SK-N-SH (cell line): Measurements from ENCODE around the gene RNF166. TPM values are rescaled to one million over a fixed set of nuclear protein-coding genes. Genes with fewer than 3 reads are reported as not detected.

Source experiments
- CTCF ChIA-PET: fragments of 300-600, 350-600 bp; formaldehyde crosslinking; extraction: SDS; loops from one replicate; lab custom pipeline; 2021; lab: Yijun Ruan, JAX
- POLR2A ChIA-PET: fragments of 350-600 bp; sonication (Branson Sonifier 250); formaldehyde crosslinking; extraction: SDS; loops from one replicate; lab custom pipeline; 2020; ENCODE audit warnings: antibody characterized with exemption, inconsistent platforms; lab: Yijun Ruan, JAX
- DNase-seq: peaks from one replicate; pipeline ENCODE4 v3.0.0; 2012
- H2AFZ ChIP-seq: fragments of 200-600 bp; sonication (generic); 2 replicates; pipeline ENCODE4 v1.8.1; 2016; ENCODE audit warnings: antibody characterized with exemption, mild to moderate bottlenecking, low read depth
- H3F3A ChIP-seq: fragments of 200-600 bp; sonication (generic); replicated peaks from 2 replicates; pipeline ENCODE3; 2016; ENCODE audit warnings: antibody characterized with exemption, mild to moderate bottlenecking; ENCODE audit not compliant: insufficient read depth
- H3K27ac ChIP-seq, 2 experiments: fragments of 200-500 bp in 1 of 2; fragments of 200-600 bp in 1 of 2; sonication (Bioruptor generic) in 1 of 2; sonication (generic), shearing (Covaris generic) in 1 of 2; 2 replicates each; pipeline versions ENCODE4 v1.5.1 to v1.6.1; 2014 to 2016; ENCODE audit warnings: low read depth in 2 of 2, inconsistent platforms in 1 of 2, low read length in 1 of 2, mild to moderate bottlenecking in 1 of 2, mixed read lengths in 1 of 2
- H3K27me3 ChIP-seq: fragments of 200-600 bp; sonication (generic), shearing (Covaris generic); 2 replicates; pipeline ENCODE4 v1.6.1; 2016; ENCODE audit warnings: mixed run types; ENCODE audit not compliant: insufficient read depth
- H3K36me3 ChIP-seq, 2 experiments: fragments of 200-500 bp in 1 of 2; fragments of 200-600 bp in 1 of 2; sonication (Bioruptor generic) in 1 of 2; sonication (generic) in 1 of 2; replicated peaks in 1 of 2; 2 replicates each; pipeline versions ENCODE3 to v1.5.1; 2014 to 2016; ENCODE audit warnings: low read length in 1 of 2, mild to moderate bottlenecking in 1 of 2; ENCODE audit not compliant: insufficient read depth in 2 of 2, control insufficient read depth in 1 of 2
- H3K4me1 ChIP-seq, 2 experiments: fragments of 200-500 bp in 1 of 2; fragments of 200-600 bp in 1 of 2; sonication (Bioruptor generic) in 1 of 2; sonication (generic), shearing (Covaris generic) in 1 of 2; 2 replicates each; pipeline versions ENCODE4 v1.5.1 to v1.6.1; 2014 to 2016; ENCODE audit warnings: low read depth in 1 of 2, low read length in 1 of 2, mixed run types in 1 of 2; ENCODE audit not compliant: insufficient read depth in 2 of 2, control insufficient read depth in 1 of 2
- H3K4me2 ChIP-seq: fragments of 200-600 bp; sonication (generic), shearing (Covaris generic); 2 replicates; pipeline ENCODE4 v1.6.1; 2017; ENCODE audit warnings: mixed run types
- H3K4me3 ChIP-seq, 2 experiments: fragments of 200-500 bp in 1 of 2; fragments of 200-600 bp in 1 of 2; sonication (Bioruptor generic) in 1 of 2; sonication (generic), shearing (Covaris generic) in 1 of 2; 2 replicates each; pipeline versions ENCODE4 v1.5.1 to v1.8.1; 2014 to 2016; ENCODE audit warnings: low read depth in 2 of 2, inconsistent platforms in 1 of 2, low read length in 1 of 2, mild to moderate bottlenecking in 1 of 2, mixed read lengths in 1 of 2, moderate library complexity in 1 of 2
- H3K79me2 ChIP-seq: fragments of 200-600 bp; sonication (generic); 2 replicates; pipeline ENCODE4 v1.8.1; 2017; ENCODE audit warnings: mild to moderate bottlenecking; ENCODE audit not compliant: insufficient read depth
- H3K9ac ChIP-seq: fragments of 200-600 bp; sonication (generic); 2 replicates; pipeline ENCODE4 v1.6.1; 2017; ENCODE audit warnings: mixed run types
- H3K9me2 ChIP-seq: fragments of 200-600 bp; sonication (generic); 2 replicates; pipeline ENCODE4 v1.6.1; 2017; ENCODE audit warnings: mixed run types
- H3K9me3 ChIP-seq: fragments of 200-600 bp; sonication (generic); 2 replicates; pipeline ENCODE4 v1.6.1; 2017; ENCODE audit warnings: mixed run types, mild to moderate bottlenecking, moderate library complexity
- H4K20me1 ChIP-seq: fragments of 200-600 bp; sonication (generic); 2 replicates; pipeline ENCODE4 v1.6.1; 2017; ENCODE audit warnings: mild to moderate bottlenecking, mixed run types; ENCODE audit not compliant: insufficient read depth
- ELF1 ChIP-seq: IDR thresholded peaks from 2 replicates; pipeline ENCODE4 v1.4.0; 2012
- EZH2phosphoT487 ChIP-seq: fragments of 200-600 bp; sonication (generic); IDR thresholded peaks from 2 replicates; pipeline ENCODE4 v1.6.1; 2017; ENCODE audit warnings: low read depth, mixed run types, mild to moderate bottlenecking, antibody characterized with exemption, moderate library complexity, borderline replicate concordance
- FOXM1 ChIP-seq: IDR thresholded peaks from 2 replicates; pipeline ENCODE4 v1.4.0; 2012; ENCODE audit warnings: low read depth, mild to moderate bottlenecking
- GATA2 ChIP-seq: sonication (generic); formaldehyde crosslinking; IDR thresholded peaks from 2 replicates; pipeline ENCODE4 v1.5.0; 2020; ENCODE audit warnings: mild to moderate bottlenecking, missing genetic modification reagents
- JUND ChIP-seq: IDR thresholded peaks from 2 replicates; pipeline ENCODE4 v1.4.0; 2012
- MXI1 ChIP-seq: IDR thresholded peaks from 2 replicates; pipeline ENCODE4 v1.6.1; 2012; ENCODE audit warnings: mild to moderate bottlenecking, low read depth, low read length, improper control_type of control experiment
- NFIC ChIP-seq: IDR thresholded peaks from 2 replicates; pipeline ENCODE4 v1.4.0; 2012; ENCODE audit warnings: borderline replicate concordance
- PBX3 ChIP-seq: IDR thresholded peaks from 2 replicates; pipeline ENCODE4; 2012
- RAD21 ChIP-seq: IDR thresholded peaks from 2 replicates; pipeline ENCODE4 v1.6.1; 2012; ENCODE audit warnings: mild to moderate bottlenecking, low read length
- RFX5 ChIP-seq: IDR thresholded peaks from 2 replicates; pipeline ENCODE4 v1.6.1; 2012; ENCODE audit warnings: mild to moderate bottlenecking, improper control_type of control experiment, low read length
- RXRA ChIP-seq: IDR thresholded peaks from 2 replicates; pipeline ENCODE4 v1.4.0; 2012; ENCODE audit warnings: low read depth, mild to moderate bottlenecking, borderline replicate concordance
- TAF1 ChIP-seq: IDR thresholded peaks from 2 replicates; pipeline ENCODE4 v1.6.1; 2012; ENCODE audit warnings: low read depth, mild to moderate bottlenecking, low read length, moderate library complexity, borderline replicate concordance
- USF1 ChIP-seq: IDR thresholded peaks from 2 replicates; pipeline ENCODE4 v1.4.0; 2012; ENCODE audit warnings: low read depth, borderline replicate concordance
- WGBS: methylation state at CpG from one replicate; pipeline ENCODE4 v1.1.6; 2017; ENCODE audit warnings: low lambda C conversion rate; 5-methylcytosine and 5-hydroxymethylcytosine counted together
- polyA plus RNA-seq, 3 experiments: library from polyadenylated mRNA; depleted of rRNA; stranded (reverse); fragments of >200 nt; gene quantifications; 2 replicates each; pipeline ENCODE4 v1.2.3, GENCODE V29; 2012

RNF166 gene
- polyA plus RNA-seq, 1 of the 3 experiments (the other 2 are of a cell fraction) = 17.2 TPM

- Histone ChIP-seq H3K27me3 (no peaks in the 10 kb centered on the region; the same call in 1 of the 2 replicates), H3K9ac (no peak within 1 kb of the TSS), H3K79me2 (no peaks in the 10 kb centered on the region), H2AFZ (0 out of 2 replicates have a peak within 1 kb of the TSS, but pooled peaks have one; percentile 74), H3K27ac (no peak within 1 kb of the TSS), H4K20me1 (no peaks in the 10 kb centered on the region), H3K4me3 (peak within 1 kb of the TSS; percentile 51 to 73), H3K4me2 (peak within 1 kb of the TSS; percentile 98), H3K4me1 (peaks cover 5 to 12% of the 10 kb centered on the region in 2 experiments; a peak in 2 of 4 replicates), H3K36me3 (no peaks in the 10 kb centered on the region), H3F3A (peaks cover 5% of the 10 kb centered on the region), H3K9me3 (no peaks in the 10 kb centered on the region), H3K9me2 (no peaks in the 10 kb centered on the region)
- TF ChIP-seq RXRA = no peak
- no peak for TF ChIP-seq EZH2phosphoT487
- no peak for TF ChIP-seq USF1
- TF ChIP-seq RAD21 = no peak
- POLR2A ChIA-PET = interaction anchor here (1.0 kb wide), 1 partner anchor 14 kb away, joined by 3 read pairs; no protein-coding TSS in a partner anchor
- 24% methylated on average over 22 of the region's 65 CpGs for WGBS
- DNase-seq = peak; percentile 97
- CTCF ChIA-PET = interaction anchor here (0.7 to 2.1 kb wide), 6 partner anchors 12 to 51 kb away, joined by 3 to 12 read pairs (median 5); no protein-coding TSS in a partner anchor
These were observed 19.6 kb downstream of the RNF166 start, which contains the start of gene SNAI3 for GRCh38 chr16:88686439-88687253. Gene SNAI3 (minus strand): TSS chr16:88686507. CDS start chr16:88686406, 101 bp downstream.

DNA sequence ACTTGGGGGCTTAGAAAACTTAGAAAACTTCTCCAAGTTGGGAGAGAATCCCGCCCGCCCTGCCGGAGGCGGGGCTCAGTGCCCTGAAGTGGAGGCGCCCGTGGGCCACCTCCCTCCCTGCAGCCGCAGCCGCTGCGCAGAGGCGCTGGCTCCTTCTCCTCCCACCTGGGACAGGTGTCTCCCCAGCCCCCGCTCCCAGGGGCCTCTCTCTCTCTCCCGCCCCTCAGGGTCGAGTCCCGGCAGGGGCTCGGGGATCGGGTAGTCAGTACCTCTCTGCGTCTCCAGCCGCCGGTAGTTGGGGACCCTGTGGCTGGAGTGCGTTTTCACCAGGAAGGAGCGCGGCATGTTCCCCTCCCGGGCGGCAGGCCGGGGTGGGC, 20.2 kb downstream of the RNF166 start:
- ChIA-PET POLR2A (interaction anchor here (1.0 kb wide), 1 partner anchor 13 kb away, joined by 3 read pairs; no protein-coding TSS in a partner anchor), CTCF (interaction anchor here (0.9 to 1.9 kb wide), 4 partner anchors 12 to 51 kb away, joined by 3 to 12 read pairs (median 5); no protein-coding TSS in a partner anchor)
- Histone ChIP-seq H4K20me1 (no peaks in the 10 kb centered on the region), H3K4me2 (peak overlapping the region; percentile 98), H3K9me2 (no peaks in the 10 kb centered on the region), H3K36me3 (no peaks in the 10 kb centered on the region), H3F3A (peaks cover 5% of the 10 kb centered on the region), H3K9me3 (no peaks in the 10 kb centered on the region), H3K27me3 (no peaks in the 10 kb centered on the region; the same call in 1 of the 2 replicates), H3K4me3 (peak overlapping the region; percentile 51 to 73), H3K9ac (no peak overlapping the region), H3K27ac (no peak overlapping the region), H2AFZ (0 out of 2 replicates have a peak overlapping the region, but pooled peaks have one; percentile 74), H3K79me2 (no peaks in the 10 kb centered on the region), H3K4me1 (peaks cover 5 to 12% of the 10 kb centered on the region in 2 experiments; a peak in 2 of 4 replicates)
- TF ChIP-seq MXI1 (no peak), PBX3 (no peak), JUND (no peak), GATA2 (no peak), ELF1 (no peak), TAF1 (no peak), FOXM1 (no peak), NFIC (no peak), RFX5 (no peak)
- WGBS = no CpG with 5 or more reads among the region's 25 CpGs
- DNase-seq = no peak
